Thyroid gland (tissue), 4 donors: ENCODE measurements around the gene GALNTL6.

Experiments
- POLR2A ChIP-seq, 2 donors: fragments of 450-650 bp; IDR thresholded peaks; one replicate each; pipeline ENCODE4 v1.6.1; 2017; ENCODE audit warnings: antibody characterized with exemption in 2 of 2, mild to moderate bottlenecking in 2 of 2, moderate library complexity in 1 of 2
- TF ChIP-seq, protein P1 (sequence below), 6 experiments: fragments of 200-600 bp in 3 of 6; fragments of 450-650 bp in 3 of 6; sonication (generic) in 3 of 6; IDR thresholded peaks; one replicate each; pipeline ENCODE4 v1.5.1; 2016 to 2019; ENCODE audit warnings: antibody characterized with exemption in 6 of 6, mild to moderate bottlenecking in 2 of 6, inconsistent platforms in 1 of 6, moderate library complexity in 1 of 6

GRCh38 chr4:173001571-173001970, 1188.4 kb downstream of the GALNTL6 start:
- TF ChIP-seq, protein P1, sequence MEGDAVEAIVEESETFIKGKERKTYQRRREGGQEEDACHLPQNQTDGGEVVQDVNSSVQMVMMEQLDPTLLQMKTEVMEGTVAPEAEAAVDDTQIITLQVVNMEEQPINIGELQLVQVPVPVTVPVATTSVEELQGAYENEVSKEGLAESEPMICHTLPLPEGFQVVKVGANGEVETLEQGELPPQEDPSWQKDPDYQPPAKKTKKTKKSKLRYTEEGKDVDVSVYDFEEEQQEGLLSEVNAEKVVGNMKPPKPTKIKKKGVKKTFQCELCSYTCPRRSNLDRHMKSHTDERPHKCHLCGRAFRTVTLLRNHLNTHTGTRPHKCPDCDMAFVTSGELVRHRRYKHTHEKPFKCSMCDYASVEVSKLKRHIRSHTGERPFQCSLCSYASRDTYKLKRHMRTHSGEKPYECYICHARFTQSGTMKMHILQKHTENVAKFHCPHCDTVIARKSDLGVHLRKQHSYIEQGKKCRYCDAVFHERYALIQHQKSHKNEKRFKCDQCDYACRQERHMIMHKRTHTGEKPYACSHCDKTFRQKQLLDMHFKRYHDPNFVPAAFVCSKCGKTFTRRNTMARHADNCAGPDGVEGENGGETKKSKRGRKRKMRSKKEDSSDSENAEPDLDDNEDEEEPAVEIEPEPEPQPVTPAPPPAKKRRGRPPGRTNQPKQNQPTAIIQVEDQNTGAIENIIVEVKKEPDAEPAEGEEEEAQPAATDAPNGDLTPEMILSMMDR (IDR thresholded peaks at IDR 0.05): no peak
- no peak for TF ChIP-seq POLR2A (IDR thresholded peaks at IDR 0.05)
